CD4-positive, alpha-beta T cell treated with Interleukin-1 beta for 1 hour (primary cell): ENCODE measurements around the gene LRP8.
"Not testable (repeated sequence)": the region's sequence is repeated elsewhere in the genome, so short reads cannot be mapped to it uniquely, and the experiment has no call there.

Experiments
- DNase-seq, 2 donors: peaks; one replicate each; pipeline ENCODE4 v3.0.0-alpha.2; 2020 to 2022

LRP8 gene

DNA sequence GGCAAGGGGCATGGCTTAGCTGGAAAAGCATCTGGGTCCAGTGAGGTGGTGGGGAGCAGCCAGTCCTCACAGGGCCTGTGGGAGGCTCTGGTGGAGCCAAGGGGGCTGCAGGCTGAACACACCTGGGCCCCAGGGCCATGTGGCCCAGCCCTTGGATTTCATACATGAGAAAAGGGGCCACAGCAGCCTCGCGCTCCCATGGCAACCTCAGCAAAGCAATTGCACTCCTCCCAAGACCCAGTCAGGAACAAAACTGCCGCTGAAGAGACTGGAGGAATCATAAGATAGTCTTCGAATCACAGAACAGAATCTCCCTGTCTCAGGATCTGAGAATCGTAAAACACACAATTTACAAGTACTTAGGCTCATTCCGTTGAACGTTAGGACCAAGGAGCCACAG lies 24.6 kb downstream of the LRP8 start:
- no peak for DNase-seq

DNA sequence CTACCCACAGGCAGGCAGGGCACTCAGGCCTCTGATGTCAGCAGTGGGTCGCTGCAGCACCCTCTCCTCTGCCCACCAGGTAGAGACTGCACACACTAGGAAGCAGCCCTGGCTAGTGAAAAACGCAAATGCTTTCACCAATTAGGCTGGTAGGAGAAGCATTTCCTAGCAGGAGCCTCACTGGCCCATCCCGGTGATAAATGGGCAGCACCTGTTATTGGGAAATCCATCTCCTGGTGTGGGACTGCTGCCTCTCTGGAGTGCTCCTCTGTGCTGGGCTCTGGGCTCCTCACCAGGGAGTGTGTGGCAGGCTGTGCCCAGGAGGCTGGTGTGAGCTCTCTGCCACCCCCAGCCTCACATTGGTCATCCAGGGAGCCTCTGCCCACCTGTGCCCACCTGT lies 28.6 kb downstream of the LRP8 start:
- no peak for DNase-seq

DNA sequence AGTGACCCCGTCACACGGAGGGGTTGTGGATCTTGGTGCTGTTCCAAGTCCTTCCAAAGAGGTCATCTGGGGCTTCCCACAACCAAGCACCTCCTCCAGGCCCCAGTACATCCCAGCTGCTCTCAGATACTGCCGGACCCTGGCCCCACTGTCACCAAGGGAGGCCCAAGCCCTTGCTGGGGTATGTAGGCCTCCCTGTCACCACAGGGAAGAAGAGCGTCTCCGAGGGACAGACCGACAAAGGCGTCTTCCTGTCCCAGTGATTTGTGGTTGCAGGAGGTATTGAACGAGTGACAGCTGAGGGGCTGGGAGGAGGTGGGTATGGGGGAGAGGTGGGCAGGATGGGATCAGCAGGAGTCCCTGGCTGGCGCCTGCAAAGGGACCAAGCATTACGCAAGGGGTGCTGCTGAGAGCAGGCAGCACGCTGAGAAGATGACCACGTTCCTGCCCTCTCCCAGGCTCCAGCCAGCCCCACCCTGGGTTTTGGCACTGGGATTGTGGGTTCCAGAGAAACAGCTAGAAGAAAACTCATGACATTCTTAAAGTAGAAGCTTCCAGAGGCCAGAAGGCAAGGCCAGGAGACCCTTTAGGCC lies 29.7 kb downstream of the LRP8 start:
- no peak for DNase-seq

DNA sequence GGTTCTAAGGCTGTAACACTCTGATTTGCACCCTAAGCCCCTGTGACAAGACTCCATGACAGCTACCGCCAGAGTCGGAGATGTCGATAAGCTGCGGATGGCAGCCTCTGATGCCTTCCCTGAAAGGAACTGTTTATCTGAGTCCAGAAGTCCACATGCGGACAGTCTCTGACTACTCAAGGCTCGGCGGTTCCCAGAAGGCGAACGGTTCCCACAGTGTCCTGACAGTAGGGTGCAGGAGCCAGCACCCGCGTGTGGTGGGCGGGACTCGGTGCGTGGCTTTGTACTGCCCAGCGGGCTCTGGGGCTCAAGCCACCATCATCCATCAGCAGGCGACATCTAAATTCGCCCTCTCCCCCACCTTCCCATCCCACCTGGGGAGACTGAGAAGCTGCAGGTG lies 30.7 kb downstream of the LRP8 start:
- DNase-seq, result no peak

DNA sequence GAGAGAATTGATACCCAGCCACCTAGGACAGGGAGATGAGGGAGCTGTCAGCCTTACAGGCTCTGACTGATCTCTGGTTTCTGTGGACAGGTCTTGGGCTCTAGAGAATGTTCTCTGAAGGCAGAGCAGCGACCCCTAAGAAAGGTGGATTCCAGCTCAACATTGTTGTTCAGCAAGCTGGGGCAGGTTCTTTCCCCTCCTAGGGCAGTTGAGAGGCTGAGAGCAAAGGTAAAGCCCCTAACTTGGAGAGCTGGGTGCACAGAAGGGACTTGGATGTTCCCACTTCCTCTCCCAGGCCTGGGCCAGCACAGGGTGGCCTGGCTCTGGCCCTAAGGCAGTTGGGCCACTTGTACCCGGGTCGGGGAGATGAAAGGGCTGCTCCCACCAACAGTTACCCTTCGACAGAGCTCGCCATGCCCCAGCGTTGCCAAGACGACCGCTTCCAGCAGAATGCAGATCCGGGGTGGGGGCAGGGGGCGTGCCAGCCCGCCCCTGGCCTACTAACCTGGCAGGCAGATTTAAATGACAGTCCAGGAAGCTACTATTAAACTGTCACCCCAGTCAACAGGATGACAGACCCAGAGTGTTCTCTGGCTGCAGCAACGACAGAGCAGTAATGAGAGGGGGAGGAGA lies 31.6 kb downstream of the LRP8 start:
- DNase-seq, result peak in 1 of 2 donors; percentile 17

DNA sequence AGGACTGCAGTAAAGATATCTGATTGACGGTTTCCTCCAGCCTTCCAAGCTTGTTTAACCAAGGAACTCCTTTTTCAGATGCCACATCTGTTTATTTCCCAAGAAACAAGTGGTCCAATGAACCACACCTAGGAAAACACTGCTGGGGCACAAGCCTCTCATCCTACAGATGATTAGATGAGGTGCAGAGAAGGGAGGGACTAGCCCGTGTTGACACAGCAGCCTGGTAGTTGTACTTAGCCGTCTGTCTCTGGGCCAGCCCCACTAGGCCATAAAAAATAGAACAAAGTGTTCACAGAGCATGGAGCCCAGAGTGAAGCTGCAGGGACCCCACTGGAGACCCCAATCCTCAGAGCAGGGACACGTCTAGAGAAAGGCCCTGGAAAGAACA lies 32.1 kb downstream of the LRP8 start:
- DNase-seq, result no peak

DNA sequence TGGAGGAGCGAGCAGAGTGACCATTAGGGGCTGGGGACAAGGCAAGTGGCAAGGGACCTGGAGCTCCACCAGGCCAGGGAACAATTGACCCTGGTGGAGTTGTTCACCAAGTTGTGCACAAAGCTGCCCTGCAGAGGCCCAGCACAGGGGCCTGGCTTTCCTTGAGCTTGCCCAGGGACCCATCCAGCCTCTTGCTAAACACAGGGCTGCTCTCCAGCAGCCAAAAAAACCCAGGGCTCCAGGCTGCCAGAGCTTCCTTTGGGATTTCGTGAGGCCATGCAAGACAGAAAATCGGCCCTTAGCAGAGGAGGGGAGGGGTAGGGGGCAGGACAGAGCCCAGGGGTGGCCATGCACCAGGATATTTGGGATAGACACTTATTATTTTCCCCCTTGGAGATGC lies 32.6 kb downstream of the LRP8 start:
- DNase-seq, result no peak

DNA sequence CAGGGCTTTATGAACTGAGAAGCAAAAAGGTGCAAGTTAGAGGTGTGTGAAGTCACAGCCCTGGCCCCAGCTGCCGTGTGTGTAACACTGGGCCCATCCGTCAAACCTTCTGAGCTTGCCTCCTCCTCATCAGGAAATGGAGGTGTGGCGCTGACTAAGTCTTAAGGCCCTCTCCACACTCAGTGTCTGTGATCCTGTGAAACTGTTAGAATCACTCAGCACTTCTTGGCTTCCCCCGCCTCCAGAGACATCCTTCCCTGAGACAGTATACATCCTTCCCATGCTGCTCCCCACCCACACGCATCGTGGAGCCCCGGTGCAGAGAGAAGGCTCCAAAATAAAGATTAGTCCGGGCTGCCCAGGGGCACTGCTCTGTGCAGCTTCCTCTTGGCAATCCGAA lies 33.3 kb downstream of the LRP8 start:
- DNase-seq, result peak in 1 of 2 donors; percentile 24

DNA sequence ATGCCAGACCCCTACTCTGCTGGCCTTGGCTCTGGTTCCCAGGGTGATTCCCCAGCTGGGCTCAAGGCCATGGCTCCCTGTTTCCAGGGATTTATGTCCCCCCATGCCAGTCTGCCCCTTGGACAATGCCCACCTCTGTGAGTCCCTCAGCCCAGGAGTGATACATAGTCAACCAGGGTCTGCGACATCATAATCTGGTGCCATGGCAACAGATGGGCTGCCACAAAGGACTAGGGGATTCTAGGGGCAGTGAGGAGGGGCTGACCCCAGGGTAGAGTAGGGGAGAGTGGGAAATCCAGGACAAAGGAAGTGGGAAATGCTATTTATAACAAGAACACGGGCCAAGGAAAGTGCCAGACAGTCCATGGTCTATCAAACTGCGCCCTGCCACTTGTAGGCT lies 33.8 kb downstream of the LRP8 start:
- no peak for DNase-seq

DNA sequence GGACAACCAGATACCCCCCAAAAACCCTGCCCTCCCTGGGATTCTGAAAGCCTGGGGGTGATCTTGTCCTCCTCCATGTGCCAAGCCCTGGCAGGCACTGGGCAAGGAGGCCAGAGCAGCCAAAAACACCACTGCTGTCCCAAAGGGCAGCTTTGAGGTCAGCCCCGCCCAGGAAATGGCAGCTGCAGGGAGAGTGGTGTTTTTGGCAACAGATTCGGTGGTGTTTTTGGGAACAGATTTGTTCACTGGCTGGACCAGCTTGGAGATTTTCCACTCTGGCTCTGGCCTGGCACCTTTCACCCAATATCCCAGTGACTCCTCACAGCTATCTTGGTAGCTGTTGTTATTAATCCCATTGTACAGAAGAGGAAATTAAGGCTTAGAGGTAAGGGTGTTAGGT lies 34.7 kb downstream of the LRP8 start:
- DNase-seq, result no peak

DNA sequence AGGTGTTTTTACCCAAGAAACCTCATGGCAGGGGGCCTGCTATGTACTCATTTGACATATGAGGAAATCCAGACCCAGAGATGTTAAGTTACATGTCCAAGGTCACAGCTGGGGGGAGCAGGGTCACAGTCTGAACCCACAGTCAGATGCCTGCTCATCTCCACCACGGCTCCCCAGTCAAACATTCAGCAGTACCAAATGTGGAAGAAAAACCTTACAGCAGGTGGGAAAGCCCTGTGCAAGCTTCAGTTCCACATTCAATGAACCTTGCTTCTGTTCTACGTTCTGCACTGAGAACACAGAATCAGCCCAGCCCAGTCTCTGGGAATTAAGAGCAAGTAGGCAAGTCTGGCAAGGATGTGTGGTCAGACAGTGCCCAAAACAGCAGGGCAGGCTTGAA lies 35.2 kb downstream of the LRP8 start:
- DNase-seq, result no peak

DNA sequence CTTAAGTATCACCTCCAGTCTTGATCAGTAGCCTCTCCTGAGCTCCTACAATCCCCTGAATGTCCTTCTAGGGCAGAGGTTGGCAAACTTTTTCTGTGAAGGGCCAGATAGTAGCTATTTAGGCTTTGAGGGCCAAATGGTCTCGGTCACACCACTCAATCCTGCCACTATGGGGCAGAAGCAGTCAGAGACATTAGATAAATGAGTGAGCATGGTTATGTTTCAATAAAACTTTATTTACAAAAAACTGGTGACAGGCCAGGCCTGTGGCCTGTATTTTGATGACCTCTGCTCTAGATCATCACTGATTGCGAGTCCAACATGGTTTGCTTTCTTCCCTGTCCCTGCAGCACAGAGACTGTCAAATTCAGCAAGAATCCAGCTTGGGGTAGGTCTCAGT lies 36.3 kb downstream of the LRP8 start:
- no peak for DNase-seq

DNA sequence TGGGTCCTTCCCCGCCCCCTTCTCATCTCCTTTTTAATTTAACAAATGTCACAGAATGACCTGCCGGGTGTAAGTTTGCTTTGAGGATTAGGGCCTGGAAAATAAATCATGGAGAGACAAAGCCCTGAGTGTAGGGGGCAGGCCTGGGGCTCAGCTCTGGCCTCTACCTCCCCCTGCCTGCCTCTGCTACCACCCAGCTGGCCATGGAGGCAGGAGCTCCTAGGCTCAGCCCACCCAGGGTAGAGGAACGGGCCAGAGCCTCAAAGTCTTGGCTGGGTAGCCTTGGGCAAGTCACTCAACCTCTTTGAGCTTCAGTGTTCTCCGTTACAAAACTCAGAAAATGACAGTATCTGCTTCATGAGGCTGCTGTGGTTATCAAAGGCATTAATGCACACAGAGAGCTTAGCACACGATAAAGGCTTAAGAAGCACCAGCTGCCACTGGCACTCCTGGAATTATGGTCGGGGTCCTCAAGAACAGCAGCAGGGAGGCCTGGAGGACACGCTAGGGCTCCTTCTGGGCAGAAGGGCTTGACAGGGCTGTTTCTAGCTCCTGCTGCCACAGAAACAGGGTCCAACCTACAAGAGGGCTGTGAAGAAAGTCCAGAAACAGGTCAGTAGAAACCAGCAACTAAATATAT lies 39.0 kb downstream of the LRP8 start:
- DNase-seq, result no peak

DNA sequence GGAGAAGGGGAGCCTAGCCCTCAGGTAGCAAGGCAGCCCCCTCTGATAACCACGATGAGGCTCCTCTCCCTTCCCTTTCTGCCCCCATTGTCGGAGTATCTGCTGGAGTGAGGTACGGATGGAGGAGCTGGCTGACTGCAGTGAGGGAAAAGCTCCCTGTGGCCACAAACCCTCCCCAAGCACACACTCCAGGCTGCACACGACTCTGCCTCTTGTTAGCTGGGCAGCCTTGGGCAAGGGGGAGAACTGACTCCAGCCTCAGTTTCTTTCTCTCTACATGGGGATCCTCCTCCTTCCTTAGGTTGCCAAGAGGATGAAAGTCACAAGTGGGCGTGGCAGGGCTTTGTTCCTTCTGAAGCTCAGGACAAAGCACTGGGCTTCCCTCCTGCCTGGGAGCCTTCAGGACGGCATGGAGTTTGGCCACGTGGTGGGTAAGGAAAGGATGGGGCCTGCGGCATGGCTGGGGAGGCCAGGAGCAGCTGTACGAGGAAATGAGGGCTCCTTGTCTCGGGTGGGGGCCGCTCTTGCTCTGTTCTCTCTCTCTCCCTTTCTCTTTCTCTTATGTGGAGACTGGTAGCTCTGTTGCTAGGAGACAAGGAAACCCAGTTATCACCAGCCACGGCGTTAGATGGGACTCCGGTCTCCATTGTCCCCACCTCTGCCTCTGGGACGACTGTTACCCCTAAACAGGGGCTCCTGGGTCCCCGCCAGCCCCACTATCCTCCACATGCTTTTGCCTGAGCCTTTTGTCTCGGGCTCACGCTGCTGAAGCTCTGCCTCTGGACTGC lies 39.7 kb downstream of the LRP8 start:
- no peak for DNase-seq

DNA sequence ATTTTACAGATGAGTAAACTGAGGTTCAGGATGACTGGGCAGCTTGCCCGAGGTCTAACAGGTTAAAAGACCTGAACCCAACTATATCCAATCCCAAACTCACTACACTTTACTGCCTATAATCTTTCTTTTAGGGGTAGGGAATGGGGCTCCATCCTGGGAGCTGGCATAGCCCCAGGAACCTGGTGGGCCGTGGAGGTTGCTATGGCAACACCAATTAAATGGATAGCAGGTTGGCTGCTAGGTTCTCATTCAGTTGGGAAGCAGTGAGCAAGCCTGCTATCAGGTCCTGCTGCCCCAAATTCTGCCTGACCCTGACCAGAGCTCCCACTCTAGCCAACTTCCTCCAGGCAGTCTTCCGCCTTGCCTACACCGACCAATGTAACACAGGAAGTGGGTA lies 40.9 kb downstream of the LRP8 start:
- DNase-seq, result no peak

DNA sequence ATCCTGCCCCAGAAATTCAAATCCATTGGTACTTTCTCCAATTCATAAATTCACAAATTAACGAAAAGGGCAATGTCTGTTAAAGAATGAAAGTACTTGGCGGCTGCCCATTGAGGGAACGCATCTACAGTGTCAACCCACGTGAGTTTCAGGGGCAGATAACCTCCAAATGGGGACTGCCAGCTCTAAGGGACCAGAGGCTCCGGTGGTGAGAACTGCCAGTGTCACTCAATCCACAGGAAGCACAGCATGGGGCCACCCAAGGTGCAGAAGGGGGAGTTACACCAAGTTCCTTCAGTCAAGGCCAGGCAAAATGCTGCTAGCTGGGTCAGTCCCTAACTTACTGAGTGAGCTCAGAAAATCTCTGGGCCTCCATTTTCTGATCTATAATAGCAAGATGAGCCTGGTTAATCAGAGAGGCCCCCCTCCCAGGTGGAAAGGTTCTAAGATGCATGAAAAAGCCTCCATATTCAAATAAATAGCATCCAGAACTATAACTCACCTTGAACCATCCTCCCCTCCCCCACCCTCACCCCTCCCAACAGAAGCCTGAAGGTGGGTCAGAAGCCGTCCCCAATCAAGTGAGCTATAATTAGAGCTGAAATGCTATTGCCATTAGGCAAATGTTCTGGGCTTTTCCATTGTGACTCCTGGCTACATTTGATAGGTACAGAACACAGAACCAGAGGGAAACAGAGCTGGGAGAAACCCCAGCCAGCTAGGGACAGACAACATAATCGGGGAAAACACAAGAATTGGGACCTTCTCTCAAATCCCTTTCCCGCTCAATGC lies 41.7 kb downstream of the LRP8 start:
- DNase-seq, result no peak

DNA sequence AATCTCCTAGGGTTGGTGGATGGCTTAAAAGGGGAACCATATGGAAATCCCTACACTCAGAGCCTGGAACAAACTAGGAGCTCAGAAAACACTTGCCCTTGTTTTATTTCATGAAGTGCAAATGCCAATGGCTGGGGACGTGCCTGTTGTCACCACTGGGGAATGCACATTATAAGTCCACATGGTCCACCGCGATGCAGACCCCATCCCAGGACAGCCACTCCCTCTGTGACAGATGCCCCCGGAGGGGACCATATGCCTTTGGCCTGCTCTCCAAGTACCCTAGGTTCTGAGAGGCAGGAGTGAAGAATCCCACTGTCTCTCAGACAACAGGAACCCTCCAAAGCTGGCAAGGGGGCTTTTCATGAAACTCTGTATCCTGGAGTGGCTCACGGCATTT lies 42.3 kb downstream of the LRP8 start:
- DNase-seq, result no peak

DNA sequence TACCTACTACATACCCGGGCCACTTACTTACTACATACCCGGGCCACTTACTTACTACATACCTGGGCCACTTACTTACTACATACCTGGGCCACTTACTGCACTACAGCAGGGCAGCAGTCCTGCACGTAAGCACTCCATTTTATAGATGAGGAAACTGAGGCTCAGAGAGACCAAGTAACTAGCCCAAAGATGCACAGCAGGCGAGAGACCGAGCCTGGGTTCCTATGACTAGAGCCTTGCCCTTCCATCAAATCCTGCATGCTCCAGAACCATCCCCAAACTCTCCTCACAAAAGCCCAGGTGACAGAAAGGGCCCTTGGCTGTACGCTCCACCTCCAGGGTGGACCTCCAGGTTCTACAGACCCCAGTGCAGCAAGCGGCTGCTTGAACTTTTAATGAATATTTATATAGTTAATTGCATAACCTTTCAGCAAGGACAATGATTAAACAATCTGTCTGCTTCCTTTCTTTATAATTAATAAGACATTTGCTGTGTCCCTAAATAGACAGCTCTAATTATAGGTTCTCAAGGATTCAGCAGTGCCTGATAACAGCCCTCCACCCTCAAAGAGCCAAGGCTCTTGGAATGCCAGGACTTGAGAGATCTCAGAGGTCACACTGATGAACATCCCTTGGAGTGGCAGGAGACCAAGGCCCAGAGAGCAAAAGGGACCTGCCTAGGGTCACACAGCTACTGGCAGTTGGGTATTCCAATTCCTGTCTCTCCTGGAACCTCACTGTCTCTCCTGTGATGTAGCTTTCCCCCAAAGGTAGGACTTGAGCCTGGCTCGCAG lies 43.4 kb downstream of the LRP8 start:
- DNase-seq, result no peak

DNA sequence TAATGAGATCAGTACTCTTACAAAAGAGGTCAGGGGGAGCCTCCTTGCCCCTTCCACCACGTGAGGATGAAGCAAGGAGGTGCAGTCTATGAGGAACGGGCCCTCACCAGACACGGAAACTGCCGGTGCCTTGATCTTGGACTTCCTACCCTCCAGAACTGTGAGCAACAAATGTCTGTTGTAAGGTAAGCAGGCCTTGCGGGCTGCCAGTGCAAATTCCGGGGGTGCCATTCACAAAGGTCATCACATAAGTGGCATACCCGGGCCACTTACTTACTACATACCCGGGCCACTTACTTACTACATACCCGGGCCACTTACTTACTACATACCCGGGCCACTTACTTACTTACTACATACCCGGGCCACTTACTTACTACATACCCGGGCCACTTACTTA lies 44.7 kb downstream of the LRP8 start:
- DNase-seq, result not testable (repeated sequence)

DNA sequence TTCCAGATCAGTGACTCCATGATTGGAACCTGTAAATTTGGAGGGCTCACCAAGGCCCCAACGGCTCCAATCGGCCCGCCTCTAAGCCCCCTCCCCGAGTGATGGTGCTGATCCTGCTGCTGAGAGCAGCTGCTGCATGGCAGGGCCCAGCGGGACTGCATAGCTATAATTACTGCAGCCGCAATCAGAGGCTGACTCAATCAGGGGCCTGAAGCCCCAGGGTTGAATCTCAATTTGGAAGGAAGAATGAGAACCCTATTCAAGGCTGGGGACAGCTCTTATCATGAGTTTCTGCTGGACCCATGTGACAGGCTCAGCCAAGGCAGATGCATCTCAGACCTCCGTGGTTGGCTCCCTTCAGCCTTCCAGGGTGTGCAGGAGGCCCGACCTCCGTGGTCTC lies 46.7 kb downstream of the LRP8 start:
- DNase-seq, result no peak

DNA sequence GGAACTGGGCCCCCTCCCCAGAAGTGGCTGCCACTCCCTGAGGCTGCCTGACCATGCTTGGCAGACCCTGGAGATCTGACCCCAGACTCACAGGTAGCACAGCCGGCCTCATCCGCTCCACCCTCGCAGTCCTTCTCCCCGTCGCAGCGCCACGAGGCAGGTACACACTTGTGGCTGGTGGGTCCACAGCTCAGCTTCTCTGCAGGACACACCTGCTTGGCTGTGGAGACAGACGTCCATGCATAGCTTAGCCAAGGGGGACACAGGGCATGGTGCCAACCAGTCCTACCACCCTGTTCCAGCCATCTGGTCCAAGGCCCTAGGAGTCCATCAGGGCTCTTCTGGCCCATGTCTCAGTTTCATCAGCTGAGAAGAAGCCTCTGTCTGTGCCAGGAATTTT lies 47.4 kb downstream of the LRP8 start:
- DNase-seq, result no peak
